GM21786 (cell line): Measurements from ENCODE around the gene DCN.
"Not testable (repeated sequence)": the region's sequence is repeated elsewhere in the genome, so short reads cannot be mapped to it uniquely, and the experiment has no call there.

Source experiments
- ATAC-seq: cut with Tn5 transposase; IDR thresholded peaks from one replicate; pipeline ENCODE4 v1.9.1; 2021; ENCODE audit not compliant: unreplicated experiment

DCN gene, protein sequence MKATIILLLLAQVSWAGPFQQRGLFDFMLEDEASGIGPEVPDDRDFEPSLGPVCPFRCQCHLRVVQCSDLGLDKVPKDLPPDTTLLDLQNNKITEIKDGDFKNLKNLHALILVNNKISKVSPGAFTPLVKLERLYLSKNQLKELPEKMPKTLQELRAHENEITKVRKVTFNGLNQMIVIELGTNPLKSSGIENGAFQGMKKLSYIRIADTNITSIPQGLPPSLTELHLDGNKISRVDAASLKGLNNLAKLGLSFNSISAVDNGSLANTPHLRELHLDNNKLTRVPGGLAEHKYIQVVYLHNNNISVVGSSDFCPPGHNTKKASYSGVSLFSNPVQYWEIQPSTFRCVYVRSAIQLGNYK

DNA sequence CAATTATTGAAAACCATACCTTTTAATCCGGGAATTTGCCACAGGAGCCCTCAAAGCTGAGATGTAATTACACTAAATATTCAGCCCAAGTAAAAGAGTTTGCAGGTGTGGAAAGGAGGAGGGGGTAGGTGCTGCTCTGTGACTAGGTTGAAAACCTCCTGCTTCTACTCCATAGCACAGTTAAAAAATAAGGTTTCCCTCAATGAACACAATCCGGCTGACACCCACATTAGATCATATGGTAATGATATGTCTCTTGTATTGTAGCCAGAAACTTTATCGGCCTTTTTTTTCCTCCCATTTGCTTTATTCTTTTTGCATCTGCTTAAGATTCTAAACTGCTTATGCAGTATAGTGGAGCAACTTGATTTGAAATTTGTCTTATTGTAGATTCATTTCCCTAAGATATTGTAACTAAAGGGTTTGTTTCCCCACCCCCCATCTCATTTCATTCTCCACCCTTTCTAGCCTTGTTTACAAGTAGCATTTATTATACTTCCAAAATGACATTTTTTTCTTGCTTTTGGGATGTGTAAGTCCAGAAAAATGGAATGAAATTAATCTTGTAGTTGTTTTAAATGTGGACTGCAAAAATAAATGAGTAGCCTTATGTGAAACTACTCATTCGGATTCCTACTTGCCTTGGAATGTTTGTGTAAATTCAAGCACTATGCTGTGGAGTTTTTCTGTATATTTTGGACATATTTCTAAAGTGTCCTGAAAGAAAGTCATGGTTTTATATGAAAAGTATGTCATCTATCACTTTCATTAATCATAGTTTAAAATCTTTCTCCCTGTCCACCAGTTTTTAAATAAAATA, at the start of gene DCN:
Gene DCN, minus strand, starts transcription at position 182 of the 820 bp plus-strand sequence. CDS start 4,265 bp downstream, outside the sequence.
- ATAC-seq, result no peak

DNA sequence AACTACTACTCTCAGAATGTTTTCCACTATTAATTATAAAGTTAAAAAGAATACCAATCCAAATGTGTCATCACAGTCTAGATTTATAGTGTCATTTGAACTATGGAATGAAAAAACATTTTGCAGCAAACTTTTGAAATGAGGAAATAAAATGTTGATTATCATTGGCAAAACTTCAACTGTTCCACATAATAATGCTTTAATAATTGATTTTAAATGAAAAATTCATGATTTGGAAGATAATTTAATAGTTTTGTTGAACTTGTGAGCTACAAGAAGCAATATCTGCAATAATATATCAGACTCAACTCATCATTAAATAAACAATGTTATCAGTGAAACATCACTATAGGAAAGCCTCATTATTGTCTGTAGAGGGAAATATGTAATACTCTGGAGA, 48.2 kb upstream of the DCN start:
- ATAC-seq, result no peak

DNA sequence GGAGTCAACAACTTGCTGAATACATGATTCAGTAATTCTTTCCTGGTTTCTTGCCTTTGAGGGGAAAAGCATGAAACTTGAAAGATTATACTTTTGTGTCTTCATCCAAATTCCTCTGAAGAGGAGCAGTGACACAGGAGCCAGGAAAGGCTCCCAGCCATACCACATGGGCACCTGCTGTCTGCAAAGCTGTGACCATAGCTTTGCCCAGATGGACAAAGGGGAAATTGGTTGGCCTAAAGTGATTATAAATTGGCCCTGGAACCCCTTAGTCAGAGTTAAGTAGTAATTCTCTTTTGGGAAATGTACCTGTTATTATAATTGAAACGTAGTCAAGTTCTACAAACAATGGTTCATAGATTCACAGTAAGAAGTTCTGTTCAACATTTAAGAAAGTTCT, 44.3 kb upstream of the DCN start:
- ATAC-seq, result no peak

DNA sequence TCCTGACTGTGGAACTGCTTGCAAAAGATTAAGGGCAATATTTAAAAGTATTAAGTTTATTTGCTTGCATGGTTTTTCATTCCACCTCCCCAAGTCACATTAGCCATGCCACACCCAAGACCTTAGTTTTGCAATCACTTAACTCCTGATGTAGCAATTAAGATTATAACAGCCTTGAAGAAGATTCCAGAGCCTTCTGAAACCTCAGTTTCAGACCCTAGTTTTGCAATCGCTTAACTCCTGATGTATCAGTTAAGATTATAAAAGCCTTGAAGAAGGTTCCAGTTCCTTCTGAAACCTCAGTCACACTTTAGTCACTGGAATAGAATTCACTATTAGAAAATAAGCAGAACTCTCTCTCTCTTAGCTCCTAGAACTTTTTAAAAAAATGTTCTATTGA, 42.7 kb upstream of the DCN start:
- ATAC-seq, result no peak

DNA sequence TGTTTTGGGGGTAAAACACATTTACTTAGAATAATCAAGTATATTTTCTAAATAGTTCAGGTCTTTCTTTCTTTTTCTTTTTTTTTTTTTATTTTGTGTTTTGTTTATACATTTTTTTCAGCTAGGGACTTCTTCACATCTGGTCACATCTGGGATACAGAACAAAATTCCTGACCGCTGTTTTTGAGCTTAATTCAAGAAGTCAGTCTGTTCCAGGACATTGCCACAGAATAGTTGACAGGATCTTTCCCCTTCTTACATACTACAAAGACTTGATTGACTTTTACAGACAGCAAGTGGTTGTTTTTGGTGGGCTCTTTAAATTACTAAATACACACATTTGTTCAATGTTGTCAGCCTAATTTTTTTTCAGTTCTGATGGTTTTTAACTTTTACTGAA, 41.8 kb upstream of the DCN start:
- ATAC-seq, result no peak

DNA sequence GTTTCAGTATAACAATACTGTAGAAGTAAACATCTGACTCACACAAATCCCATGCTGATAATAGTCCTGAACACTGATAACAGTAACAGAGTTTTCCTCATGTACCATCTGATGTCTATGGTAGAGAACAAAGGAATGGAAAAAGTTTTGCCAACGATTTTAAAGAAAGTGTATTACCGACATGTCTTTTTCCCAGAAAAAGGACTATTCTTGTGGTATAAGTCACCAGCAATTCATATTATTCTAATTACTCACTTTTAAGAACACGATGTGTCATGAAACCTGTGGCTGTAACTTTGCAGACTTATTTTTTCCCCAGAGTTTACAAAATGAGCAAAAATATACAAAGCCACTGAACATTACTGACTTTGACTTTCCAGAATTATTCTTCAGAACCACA, 40.1 kb upstream of the DCN start:
- ATAC-seq, result no peak

DNA sequence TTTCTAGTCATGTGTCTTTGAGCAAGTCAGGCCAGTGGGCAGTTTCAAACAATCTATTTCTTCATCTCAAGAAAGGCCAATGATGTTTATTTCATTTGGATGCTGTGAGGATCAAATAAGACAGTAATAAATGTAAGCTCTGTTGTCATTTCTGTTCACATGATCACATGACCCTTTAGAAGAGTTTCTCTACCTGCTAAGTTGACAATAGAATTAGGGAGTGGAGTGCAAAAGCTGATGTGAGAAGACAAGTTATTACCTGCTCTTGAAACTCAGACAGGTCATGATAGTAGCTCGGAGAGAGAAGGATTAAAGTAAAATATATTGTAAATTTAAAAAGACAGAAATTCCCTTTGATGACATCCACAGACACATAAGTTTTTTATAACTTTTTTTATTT, 37.3 kb upstream of the DCN start:
- no peak for ATAC-seq

DNA sequence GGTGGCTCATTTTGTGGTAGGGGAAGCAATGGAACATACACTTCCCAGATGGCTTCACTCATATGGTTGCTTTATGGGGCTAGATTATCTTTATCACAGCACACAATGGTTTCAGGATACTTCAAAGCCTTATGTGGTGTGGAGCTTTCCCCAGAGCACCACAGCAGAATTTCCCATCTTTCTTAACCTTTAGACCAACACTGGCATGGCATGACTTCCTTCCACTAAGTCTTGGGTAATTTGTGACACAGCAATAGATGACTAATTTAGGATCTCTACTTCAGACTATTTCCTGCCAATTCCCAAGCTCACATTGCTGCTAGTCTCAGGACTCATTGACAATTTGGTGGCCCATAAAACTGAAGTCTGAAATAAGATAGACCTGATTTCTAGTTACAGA, 36.9 kb upstream of the DCN start:
- no peak for ATAC-seq

DNA sequence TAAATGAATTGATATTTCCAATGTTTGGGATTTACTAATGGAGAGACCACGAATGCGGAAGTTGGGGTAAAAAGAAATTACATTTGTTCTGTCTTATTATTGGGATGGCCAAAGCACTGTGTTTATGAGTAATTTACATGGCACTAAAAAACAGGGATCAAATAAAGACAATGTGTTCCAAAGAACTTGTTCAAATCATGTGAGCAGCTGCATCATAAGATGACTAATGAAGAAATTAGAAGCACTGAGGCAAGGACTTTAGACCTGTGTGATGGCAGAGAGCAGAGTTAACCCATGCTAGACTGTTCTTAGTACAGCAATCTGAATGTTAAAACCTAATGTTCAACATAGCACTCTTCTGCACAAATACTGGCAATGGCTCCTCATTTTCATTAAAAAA, 34.3 kb upstream of the DCN start:
- ATAC-seq, result no peak

DNA sequence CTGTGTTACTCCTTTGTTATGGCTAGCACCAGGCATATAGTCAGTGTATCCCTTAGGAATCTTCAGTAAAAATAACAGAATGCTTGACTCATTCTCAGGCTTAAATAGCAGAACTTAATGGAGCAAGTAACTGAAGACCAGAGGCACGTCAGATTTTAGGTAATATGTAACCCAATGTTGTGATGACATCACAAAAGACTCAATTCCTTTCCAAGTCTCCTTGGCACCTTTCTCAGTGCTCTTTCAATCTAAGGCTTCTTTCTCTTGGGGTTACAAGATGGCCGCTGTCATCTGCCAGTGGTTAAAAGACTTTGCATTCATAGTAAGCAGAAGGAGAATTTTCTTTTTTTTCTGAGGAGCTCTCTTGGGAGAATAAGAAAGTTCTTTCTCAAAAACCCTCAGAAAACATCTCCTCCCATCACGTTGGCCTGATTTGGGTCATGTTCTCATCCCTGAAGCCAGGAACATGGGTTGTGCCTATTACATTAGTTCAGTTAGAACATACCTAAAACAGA, 33.4 kb upstream of the DCN start:
- no peak for ATAC-seq

DNA sequence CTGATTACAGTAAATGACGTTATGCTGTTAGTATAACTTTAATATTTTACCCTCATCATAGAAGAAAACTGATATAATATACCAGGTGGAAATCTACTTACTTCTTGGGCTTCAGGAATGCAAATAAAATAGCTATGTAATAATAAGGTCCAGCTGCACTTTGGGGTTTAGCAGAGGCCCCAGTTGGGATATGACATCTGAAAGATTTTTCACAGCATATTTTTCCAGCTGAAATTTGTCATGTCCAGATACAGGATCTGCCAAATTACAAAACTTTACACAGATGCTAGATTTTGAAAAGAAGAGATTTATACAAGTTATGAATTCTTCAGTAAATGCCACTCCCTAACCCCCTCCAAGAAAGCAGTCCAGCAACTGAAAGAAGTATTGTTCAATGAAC, 29.2 kb upstream of the DCN start:
- no peak for ATAC-seq

DNA sequence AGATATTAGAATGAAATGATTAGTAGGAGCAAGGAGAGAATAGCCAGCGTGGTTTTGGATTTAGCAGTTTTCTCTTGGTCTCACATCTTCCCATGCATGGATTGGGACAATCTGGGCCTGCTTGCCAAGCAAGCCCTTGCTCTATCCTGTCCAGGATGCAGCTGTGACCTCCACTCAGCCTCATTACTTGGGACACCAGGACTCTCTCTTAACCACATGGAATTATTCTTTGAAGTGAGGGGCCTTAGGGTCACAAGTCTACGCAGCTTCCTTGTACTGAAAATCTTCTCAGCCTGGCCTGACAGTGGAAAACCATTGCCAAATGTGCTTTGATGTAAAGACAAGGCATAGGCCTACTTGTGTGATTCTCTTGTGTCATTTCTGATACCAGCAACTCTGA, 28.0 kb upstream of the DCN start:
- ATAC-seq, result no peak

DNA sequence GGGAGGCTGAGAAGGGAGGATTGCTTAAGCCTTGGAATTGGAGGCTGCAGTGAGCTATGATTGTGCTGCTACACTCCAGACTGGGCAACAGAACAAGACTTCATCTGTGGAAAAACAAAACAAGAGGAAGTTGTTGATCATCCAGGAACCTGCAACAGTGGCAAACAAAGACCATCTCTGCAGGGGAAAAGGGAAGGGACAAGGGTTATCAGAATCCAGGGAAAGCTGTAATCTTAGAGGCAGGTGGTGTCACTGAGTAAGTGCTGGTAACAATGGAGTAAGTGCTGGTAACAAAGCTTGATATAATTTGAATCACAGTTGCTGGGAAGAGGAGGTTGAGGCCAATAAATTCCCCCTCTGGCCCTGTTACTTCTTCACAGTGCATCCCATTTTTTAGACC, 27.5 kb upstream of the DCN start:
- ATAC-seq, result no peak

DNA sequence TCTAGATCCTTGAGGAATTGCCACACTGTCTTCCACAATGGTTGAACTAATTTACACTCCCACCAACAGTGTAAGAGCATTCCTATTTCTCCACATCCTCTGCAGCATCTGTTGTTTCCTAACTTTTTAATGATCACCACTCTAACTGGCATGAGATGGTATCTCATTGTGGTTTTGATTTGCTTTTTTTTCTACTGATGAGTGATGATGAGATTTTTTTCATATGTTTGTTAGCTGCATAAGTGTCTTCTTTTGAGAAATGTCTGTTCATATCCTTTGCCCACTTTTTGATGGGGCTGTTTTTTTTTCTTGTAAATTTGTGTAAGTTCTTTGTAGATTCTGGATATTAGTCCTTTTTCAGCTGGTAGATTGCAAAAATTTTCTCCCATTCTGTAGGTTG, 24.7 kb upstream of the DCN start:
- not testable (repeated sequence) for ATAC-seq

DNA sequence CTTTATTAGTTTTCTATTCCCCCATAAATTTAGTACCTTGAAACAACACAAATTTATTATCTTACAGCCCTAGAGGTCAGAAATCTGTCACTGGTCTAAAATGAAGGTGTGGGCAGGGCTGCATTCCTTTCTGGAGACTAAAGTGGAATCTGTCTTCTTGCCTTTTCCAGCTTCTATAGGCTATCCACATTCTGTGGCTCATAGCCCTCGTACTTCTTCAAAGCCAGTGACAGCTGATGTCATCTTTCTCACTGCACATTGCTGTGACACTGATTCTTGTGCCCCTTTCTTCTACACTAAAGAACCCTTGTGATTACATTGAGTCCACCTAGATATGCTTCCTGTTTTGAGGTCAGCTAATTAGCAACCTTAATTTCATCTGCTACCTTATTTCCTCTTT, 23.2 kb upstream of the DCN start:
- no peak for ATAC-seq

DNA sequence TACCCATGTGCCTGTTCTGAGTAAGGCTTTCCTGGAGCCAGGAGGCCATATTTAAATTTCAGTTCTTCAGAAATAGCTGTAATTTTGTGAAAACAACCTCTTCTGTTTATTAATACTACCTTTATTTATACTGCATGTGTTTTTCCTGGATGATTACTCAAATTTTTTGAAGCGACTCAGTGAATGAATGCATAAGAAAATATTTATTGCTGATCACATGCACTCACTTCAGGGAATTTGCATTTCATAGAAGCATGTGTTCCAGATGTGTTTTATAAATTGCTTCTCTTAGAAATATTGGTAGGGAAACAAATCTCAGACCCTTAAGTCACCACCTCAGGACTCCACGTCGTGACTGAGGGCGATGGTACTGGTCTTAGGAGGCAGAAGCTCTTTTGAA, 21.8 kb upstream of the DCN start:
- ATAC-seq, result no peak

DNA sequence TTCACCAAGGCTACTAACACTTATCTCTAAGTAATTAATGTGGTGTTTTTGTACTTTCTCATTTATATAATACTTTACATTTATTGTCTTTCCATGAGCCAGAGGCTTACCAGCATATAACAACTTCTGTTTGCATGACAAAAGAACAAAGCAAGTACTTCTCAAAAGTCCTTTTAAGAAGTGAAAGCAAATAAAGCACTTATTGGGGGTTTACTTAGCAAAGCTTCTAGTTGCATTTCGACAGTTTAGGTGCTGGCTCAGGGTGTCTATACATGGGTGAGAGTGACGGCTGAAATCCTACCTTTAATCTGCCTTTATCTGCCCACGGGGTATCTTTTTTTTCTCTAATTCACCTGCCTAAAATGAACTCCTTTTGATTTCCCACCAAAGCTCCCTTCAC, 21.0 kb upstream of the DCN start:
- ATAC-seq, result no peak

DNA sequence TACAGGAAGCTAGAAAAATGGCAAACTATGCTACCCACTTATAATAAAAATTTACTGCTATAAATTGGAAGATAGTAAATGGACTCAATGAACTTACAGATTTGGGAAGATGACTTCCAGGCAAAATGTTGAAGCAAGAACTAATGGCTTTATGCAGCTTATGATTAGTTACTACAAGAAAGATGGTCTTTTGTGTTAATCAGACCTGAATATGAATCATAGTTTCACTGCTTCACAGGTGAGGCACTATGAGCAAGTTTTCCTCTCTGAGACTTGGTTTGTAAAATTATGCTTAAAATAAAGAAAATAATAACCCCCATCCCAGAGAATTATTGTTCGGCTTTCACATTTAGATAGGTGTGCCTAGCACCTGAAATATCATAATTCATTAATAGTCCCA, 19.8 kb upstream of the DCN start:
- ATAC-seq, result no peak

DNA sequence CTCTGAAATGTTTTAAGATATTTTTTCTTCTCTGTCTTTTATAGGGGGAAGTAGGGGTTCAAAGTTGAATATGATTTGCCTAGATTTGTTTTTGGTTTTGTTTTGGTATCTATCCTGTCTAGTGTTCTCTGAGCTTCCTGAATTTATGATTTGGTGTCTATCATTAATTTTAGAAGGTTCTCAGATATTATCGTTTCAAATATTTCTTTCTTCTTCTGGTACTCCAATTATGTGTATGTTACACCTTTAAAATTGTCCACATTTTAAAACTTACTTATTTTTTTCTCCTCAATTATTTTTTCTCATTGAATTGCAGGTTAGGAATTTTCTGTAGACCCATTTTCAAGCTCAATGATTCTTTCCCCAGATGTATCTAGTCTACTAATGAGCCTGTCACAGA, 13.8 kb upstream of the DCN start:
- no peak for ATAC-seq

DNA sequence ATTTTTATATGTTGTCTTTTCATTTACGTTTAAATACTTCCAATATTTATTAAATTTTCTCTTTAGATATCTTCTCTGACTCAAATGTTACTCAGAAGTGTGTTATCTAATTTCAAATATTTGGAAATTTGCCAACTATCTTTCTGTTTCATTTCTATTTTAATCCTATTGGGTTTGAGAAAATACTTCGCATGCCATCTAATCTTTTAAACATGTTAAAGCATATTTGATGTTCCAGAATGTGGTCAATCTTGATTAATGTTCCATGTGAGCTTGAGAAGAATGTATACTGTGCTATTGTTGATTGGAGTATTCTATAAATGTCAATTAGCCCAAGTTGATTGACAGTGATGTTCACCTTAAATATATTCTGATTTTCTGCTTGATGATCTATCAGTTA, 11.9 kb upstream of the DCN start:
- no peak for ATAC-seq

DNA sequence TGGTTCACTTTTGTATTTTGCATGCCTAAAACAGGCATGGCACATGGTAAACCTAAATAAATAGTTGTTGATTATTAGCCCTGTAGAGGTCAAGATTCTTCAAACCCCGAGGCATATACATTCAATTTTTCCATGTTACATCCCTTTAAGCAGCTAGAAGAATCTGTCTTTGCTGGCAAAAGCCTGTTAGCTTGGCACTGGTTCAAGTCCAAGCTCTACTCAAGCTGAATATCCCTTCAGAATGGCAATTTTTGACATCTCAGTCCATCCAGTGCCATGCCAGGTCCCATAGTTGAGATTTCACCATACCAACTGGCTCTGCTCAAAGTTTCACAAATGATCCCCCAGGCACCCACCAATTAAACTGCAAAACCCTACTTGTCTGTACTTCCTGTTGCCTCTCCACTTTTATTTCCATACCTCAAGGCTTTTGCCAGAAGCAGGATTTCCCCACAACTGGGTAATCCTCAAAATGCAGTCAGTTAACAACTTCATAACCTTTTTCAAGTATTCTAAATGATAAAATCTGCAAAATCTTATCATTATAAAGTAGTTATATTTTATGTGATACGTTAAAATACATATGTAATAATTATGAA, 9.0 kb upstream of the DCN start:
- ATAC-seq, result no peak

DNA sequence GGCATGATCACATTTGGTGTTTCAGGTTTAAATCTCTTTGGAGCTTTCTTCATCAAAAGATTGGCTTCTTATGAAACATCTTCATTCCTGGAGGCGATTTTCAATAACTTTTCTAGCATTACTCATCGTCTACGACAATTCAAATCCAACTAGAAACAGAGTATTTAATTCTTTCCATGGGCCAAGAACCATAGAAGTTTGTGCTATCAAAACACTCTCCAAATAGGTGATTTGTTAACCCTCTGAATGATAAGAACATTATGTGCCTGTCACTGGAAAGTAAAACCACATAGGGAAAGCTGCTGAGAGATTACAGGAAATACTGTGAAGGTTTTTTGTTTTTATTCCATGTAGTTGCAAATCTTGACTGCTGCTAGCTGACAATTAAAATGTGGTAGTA, 6.9 kb upstream of the DCN start:
- no peak for ATAC-seq
